Measurements from ENCODE around the gene DNAJC11.

Gene DNAJC11

DNA sequence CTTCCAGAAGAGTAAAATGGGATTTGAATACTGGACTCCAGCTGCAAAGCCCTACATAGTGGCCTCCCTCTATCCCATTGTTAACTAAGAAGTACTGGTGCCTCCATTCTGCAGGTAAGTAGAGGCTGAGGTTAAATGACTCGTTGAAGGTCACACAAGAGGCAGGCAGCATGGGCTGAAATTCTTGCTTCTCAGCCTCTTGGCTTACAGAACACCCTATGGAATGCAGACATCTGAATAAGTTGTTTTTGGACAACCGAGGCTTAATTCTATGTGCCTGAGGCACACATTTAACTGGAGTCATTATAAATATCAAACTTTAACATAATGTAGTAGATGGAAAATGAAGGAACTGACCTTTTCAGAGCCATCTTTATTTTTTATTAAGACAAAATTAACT is 5.7 kb downstream of the DNAJC11 start:
- H3K36me3 ChIP-seq (replicated peaks; ENCODE audit: insufficient read depth, low read length): 0 out of 2 replicates have a peak, but pooled peaks cover 2% of the 10 kb centered on the region
- H3K4me3 ChIP-seq (ENCODE audit: low read length): no peak overlapping the region
- no peak overlapping the region for H2AFZ ChIP-seq (ENCODE audit: low read length)
- H3K9me2 ChIP-seq (replicated peaks; ENCODE audit: insufficient read depth, low read length): no peaks in the 10 kb centered on the region
- H3F3A ChIP-seq (ENCODE audit: insufficient read depth, low read length): 0 out of 2 replicates have a peak, but pooled peaks cover 3% of the 10 kb centered on the region
- no peak for DNase-seq
- no peak overlapping the region for H3K27ac ChIP-seq (ENCODE audit: low read length)
- H3K4me1 ChIP-seq (ENCODE audit: low read length): peaks cover 8% of the 10 kb centered on the region
- no peak overlapping the region for H3K9ac ChIP-seq (ENCODE audit: low read length)
- H3K4me2 ChIP-seq (ENCODE audit: low read depth, low read length): no peak overlapping the region
- peaks cover 56% of the 10 kb centered on the region for H3K79me2 ChIP-seq (ENCODE audit: low read length)
- no peaks in the 10 kb centered on the region for H3K9me3 ChIP-seq (replicated peaks; ENCODE audit: insufficient read depth, low read length)
- peaks cover 3% of the 10 kb centered on the region; the same call in 1 of the 2 replicates for H4K20me1 ChIP-seq (ENCODE audit: insufficient read depth, low read length)
- TF ChIP-seq, protein P1, sequence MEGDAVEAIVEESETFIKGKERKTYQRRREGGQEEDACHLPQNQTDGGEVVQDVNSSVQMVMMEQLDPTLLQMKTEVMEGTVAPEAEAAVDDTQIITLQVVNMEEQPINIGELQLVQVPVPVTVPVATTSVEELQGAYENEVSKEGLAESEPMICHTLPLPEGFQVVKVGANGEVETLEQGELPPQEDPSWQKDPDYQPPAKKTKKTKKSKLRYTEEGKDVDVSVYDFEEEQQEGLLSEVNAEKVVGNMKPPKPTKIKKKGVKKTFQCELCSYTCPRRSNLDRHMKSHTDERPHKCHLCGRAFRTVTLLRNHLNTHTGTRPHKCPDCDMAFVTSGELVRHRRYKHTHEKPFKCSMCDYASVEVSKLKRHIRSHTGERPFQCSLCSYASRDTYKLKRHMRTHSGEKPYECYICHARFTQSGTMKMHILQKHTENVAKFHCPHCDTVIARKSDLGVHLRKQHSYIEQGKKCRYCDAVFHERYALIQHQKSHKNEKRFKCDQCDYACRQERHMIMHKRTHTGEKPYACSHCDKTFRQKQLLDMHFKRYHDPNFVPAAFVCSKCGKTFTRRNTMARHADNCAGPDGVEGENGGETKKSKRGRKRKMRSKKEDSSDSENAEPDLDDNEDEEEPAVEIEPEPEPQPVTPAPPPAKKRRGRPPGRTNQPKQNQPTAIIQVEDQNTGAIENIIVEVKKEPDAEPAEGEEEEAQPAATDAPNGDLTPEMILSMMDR (IDR thresholded peaks at IDR 0.05; ENCODE audit: low read length): no peak
- TF ChIP-seq EZH2phosphoT487 (IDR thresholded peaks at IDR 0.05; ENCODE audit: low read length) (no peak), EZH2 (optimal IDR thresholded peaks at IDR 0.05; ENCODE audit: low read depth, low read length) (no peak)
- no peaks in the 10 kb centered on the region for H3K27me3 ChIP-seq (replicated peaks; ENCODE audit: insufficient read depth, low read length)

DNA sequence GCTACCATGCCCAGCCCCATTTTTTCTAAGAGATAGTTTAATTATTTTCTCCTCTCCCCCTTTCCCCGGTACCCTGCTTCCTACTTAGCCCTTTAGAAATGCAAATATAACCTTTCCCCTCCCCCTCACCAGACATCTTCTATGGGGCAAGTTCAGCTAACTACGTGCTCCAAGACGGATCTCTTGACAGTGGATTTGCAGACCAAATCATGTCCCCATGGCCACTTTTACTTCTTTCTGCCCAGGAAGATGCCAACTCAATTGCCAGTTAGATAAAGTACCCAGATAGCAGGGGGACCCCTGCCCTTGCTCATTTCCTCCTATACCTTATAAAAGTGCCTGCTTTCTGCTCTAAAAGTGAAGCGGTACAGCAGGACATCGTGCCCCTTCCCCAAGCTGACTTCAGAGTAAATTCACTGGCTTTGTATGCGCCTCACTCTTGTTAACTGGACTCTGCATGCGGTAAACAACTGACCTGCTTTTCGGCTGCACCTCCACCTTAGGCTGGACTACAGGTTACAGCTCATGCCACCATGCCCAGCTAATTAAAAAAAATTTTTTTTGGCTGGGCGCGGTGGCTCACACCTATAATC is 7.4 kb downstream of the DNAJC11 start:
- Histone ChIP-seq H2AFZ (ENCODE audit: low read length) (no peak overlapping the region), H3K4me3 (ENCODE audit: low read length) (no peak overlapping the region), H3K36me3 (replicated peaks; ENCODE audit: insufficient read depth, low read length) (0 out of 2 replicates have a peak, but pooled peaks cover 2% of the 10 kb centered on the region), H3K9me2 (replicated peaks; ENCODE audit: insufficient read depth, low read length) (no peaks in the 10 kb centered on the region), H4K20me1 (ENCODE audit: insufficient read depth, low read length) (peaks cover 3% of the 10 kb centered on the region; the same call in 1 of the 2 replicates), H3K9ac (ENCODE audit: low read length) (no peak overlapping the region), H3F3A (ENCODE audit: insufficient read depth, low read length) (0 out of 2 replicates have a peak, but pooled peaks cover 3% of the 10 kb centered on the region), H3K9me3 (replicated peaks; ENCODE audit: insufficient read depth, low read length) (no peaks in the 10 kb centered on the region), H3K4me1 (ENCODE audit: low read length) (no peaks in the 10 kb centered on the region), H3K4me2 (ENCODE audit: low read depth, low read length) (no peak overlapping the region), H3K79me2 (ENCODE audit: low read length) (peaks cover 51% of the 10 kb centered on the region), H3K27me3 (replicated peaks; ENCODE audit: insufficient read depth, low read length) (no peaks in the 10 kb centered on the region), H3K27ac (ENCODE audit: low read length) (no peak overlapping the region)
- no peak for DNase-seq
- TF ChIP-seq, protein P1 (IDR thresholded peaks at IDR 0.05; ENCODE audit: low read length): no peak
- TF ChIP-seq EZH2 (optimal IDR thresholded peaks at IDR 0.05; ENCODE audit: low read depth, low read length): no peak
- no peak for TF ChIP-seq EZH2phosphoT487 (IDR thresholded peaks at IDR 0.05; ENCODE audit: low read length)

DNA sequence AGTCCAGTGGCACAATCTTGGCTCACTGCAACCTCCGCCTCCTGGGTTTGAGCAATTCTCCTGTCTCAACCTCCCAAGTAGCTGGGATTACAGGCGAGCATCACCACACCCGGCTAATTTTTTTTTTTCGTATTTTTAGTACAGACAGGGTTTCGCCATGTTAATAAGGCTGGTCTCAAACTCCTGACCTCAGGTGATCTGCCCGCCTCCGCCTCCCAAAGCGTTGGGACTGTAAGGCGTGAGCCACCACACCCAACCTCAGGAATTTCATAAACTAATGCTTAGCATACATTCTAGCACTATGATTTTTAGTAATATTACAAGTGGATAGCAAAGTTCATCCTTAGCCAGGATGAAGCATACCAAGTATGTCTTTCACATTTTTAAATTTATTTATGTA is 8.7 kb downstream of the DNAJC11 start:
- H3K27me3 ChIP-seq (replicated peaks; ENCODE audit: insufficient read depth, low read length): no peaks in the 10 kb centered on the region

More for the DNA sequence above, 8.7 kb downstream of the DNAJC11 start:
- Histone ChIP-seq H3K9me2 (replicated peaks; ENCODE audit: insufficient read depth, low read length) (no peaks in the 10 kb centered on the region), H2AFZ (ENCODE audit: low read length) (no peak overlapping the region), H3K4me1 (ENCODE audit: low read length) (no peaks in the 10 kb centered on the region), H3K36me3 (replicated peaks; ENCODE audit: insufficient read depth, low read length) (0 out of 2 replicates have a peak, but pooled peaks cover 2% of the 10 kb centered on the region), H3K9ac (ENCODE audit: low read length) (no peak overlapping the region), H3K4me2 (ENCODE audit: low read depth, low read length) (no peak overlapping the region), H3K4me3 (ENCODE audit: low read length) (no peak overlapping the region), H3K79me2 (ENCODE audit: low read length) (peaks cover 52% of the 10 kb centered on the region), H4K20me1 (ENCODE audit: insufficient read depth, low read length) (peaks cover 3% of the 10 kb centered on the region; the same call in 1 of the 2 replicates), H3F3A (ENCODE audit: insufficient read depth, low read length) (0 out of 2 replicates have a peak, but pooled peaks cover 3% of the 10 kb centered on the region), H3K9me3 (replicated peaks; ENCODE audit: insufficient read depth, low read length) (no peaks in the 10 kb centered on the region), H3K27ac (ENCODE audit: low read length) (no peak overlapping the region)
- no peak for TF ChIP-seq EZH2phosphoT487 (IDR thresholded peaks at IDR 0.05; ENCODE audit: low read length)
- no peak for TF ChIP-seq EZH2 (optimal IDR thresholded peaks at IDR 0.05; ENCODE audit: low read depth, low read length)
- TF ChIP-seq, protein P1 (IDR thresholded peaks at IDR 0.05; ENCODE audit: low read length): no peak
- no peak for DNase-seq

All from MM.1S (cell line).